GM12801 (cell line): ENCODE results near the gene LTBP1.

Source experiments
- CTCF ChIP-seq: IDR thresholded peaks from one replicate; pipeline ENCODE4 v1.5.1; 2011; ENCODE audit warnings: control low read depth; ENCODE audit not compliant: insufficient read length; ENCODE audit errors: extremely low read depth

Gene LTBP1

GRCh38 chr2:33265584-33266338 lies 319.0 kb downstream of the LTBP1 start:
- no peak for TF ChIP-seq CTCF

GRCh38 chr2:33266467-33266866 lies 319.7 kb downstream of the LTBP1 start:
- no peak for TF ChIP-seq CTCF

GRCh38 chr2:33267043-33267442 lies 320.3 kb downstream of the LTBP1 start:
- TF ChIP-seq CTCF, result no peak

GRCh38 chr2:33267756-33268155 lies 321.0 kb downstream of the LTBP1 start:
- TF ChIP-seq CTCF, result no peak

GRCh38 chr2:33268246-33268831 lies 321.6 kb downstream of the LTBP1 start:
- no peak for TF ChIP-seq CTCF

- no peak for TF ChIP-seq CTCF
These were observed 325.2 kb downstream of the LTBP1 start for GRCh38 chr2:33272001-33272400.

GRCh38 chr2:33273479-33273878 lies 326.7 kb downstream of the LTBP1 start:
- no peak for TF ChIP-seq CTCF
